GM08714 (cell line): ENCODE data around the gene FMN1.

Experiments
- H3K4me3 ChIP-seq: fragments of 200-500 bp; sonication (Bioruptor generic); 2 replicates; pipeline ENCODE4 v1.5.1; 2014; ENCODE audit warnings: mild to moderate bottlenecking, low read length, inconsistent platforms
- ZNF274 ChIP-seq: IDR thresholded peaks from 2 replicates; pipeline ENCODE4 v1.6.1; 2012; ENCODE audit warnings: mild to moderate bottlenecking, low read depth, low read length

Gene FMN1

GRCh38 chr15:33131552-33132232 lies 62.8 kb downstream of the FMN1 start:
- no peak overlapping the region for H3K4me3 ChIP-seq
- TF ChIP-seq ZNF274: no peak

- peak overlapping the region; percentile 6; the same call in 1 of the 2 replicates for H3K4me3 ChIP-seq
- no peak for TF ChIP-seq ZNF274
Measured at GRCh38 chr15:33126559-33127290, 67.8 kb downstream of the FMN1 start.

- H3K4me3 ChIP-seq: no peak overlapping the region
- TF ChIP-seq ZNF274: no peak
Measured at GRCh38 chr15:33125894-33126537, 68.5 kb downstream of the FMN1 start.

- no peak for TF ChIP-seq ZNF274
Measured at GRCh38 chr15:33124811-33125210, 69.7 kb downstream of the FMN1 start.

GRCh38 chr15:33124279-33124678 lies 70.2 kb downstream of the FMN1 start:
- TF ChIP-seq ZNF274: no peak
- H3K4me3 ChIP-seq: no peak overlapping the region

More at GRCh38 chr15:33124811-33125210, 69.7 kb downstream of the FMN1 start:
- H3K4me3 ChIP-seq: no peak overlapping the region

- no peak overlapping the region for H3K4me3 ChIP-seq
- no peak for TF ChIP-seq ZNF274
Measured at GRCh38 chr15:33119865-33120264, 74.6 kb downstream of the FMN1 start.

GRCh38 chr15:33119273-33119672 lies 75.2 kb downstream of the FMN1 start:
- TF ChIP-seq ZNF274: no peak
- no peak overlapping the region for H3K4me3 ChIP-seq

GRCh38 chr15:33116198-33116597 lies 78.3 kb downstream of the FMN1 start:
- no peak overlapping the region for H3K4me3 ChIP-seq
- no peak for TF ChIP-seq ZNF274

GRCh38 chr15:33115191-33115861 lies 79.2 kb downstream of the FMN1 start:
- TF ChIP-seq ZNF274: no peak
- H3K4me3 ChIP-seq: no peak overlapping the region

GRCh38 chr15:33114374-33114717 lies 80.2 kb downstream of the FMN1 start:
- H3K4me3 ChIP-seq: no peak overlapping the region
- TF ChIP-seq ZNF274: no peak

GRCh38 chr15:33113666-33114373 lies 80.7 kb downstream of the FMN1 start:
- TF ChIP-seq ZNF274: no peak
- no peak overlapping the region for H3K4me3 ChIP-seq

GRCh38 chr15:33112541-33113105 lies 81.9 kb downstream of the FMN1 start:
- no peak for TF ChIP-seq ZNF274
- H3K4me3 ChIP-seq: no peak overlapping the region

GRCh38 chr15:33111041-33111451 lies 83.5 kb downstream of the FMN1 start:
- no peak overlapping the region for H3K4me3 ChIP-seq
- TF ChIP-seq ZNF274: no peak
